Measurements from ENCODE around the gene DDB1.

DDB1 gene

DNA sequence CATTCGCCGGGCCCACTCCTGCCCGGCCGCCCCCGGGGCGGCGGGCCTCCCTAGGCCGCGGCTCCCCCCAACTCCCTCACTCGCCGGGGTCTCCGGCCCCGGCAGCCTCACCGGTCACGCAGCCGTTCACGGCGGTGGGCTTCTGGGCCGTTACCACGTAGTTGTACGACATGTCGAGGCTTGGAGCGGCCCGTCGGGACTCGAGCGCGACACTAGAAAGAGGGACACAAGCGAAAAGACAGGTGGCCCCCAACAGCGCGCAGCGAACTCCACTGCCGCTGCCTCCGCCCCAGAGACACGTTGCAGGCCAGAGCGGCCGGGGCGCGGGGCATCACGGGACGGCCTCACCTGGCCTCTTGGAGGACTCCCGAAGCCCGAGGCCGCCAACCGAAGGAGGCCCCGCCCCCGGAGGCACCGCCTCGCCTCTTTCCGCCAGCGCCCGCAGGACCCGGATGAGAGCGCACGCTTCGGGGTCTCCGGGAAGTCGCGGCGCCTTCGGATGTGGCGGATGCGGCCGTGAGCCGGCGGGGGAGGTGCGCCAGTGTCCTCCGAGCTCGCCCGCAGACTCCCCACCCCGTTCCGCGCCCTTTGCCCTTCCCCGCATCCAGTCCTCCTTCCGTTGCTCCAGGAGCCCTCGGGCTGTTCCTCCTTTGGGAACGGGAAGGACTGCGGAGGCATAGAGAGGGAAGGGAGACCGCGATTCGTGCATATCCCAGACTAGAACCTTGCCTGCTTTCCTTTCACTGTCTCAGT lies at the start of gene DDB1, which contains the start of gene TKFC:
Gene DDB1 (minus strand): TSS at position 309 of the 753 bp plus-strand sequence. CDS start 137 bp downstream, at position 172.
Gene TKFC (plus strand): TSS at position 432 of the 753 bp plus-strand sequence. CDS start 1,501 bp downstream, outside the sequence.
- DNase-seq = peak; percentile 67 to 77

DNA sequence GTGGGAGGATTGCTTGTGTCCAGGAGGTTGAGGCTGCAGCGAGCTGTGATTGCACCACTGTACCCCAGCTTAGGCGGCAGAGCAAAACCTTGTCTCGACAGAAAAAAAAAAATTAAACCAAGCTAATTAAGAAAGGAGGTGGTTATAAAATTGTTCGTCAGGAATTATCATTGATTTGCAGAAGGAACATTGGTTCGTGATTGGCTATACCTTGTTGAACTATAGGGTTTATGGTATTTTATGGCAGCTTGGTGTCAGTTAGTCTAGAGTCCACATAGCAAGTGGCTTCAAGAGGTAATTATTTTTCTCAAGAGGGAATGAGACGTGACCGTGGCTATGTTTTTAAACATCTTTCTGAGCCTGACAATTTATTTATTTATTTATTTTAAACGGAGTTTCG lies 48.0 kb upstream of the DDB1 start:
- no peak for DNase-seq

DNA sequence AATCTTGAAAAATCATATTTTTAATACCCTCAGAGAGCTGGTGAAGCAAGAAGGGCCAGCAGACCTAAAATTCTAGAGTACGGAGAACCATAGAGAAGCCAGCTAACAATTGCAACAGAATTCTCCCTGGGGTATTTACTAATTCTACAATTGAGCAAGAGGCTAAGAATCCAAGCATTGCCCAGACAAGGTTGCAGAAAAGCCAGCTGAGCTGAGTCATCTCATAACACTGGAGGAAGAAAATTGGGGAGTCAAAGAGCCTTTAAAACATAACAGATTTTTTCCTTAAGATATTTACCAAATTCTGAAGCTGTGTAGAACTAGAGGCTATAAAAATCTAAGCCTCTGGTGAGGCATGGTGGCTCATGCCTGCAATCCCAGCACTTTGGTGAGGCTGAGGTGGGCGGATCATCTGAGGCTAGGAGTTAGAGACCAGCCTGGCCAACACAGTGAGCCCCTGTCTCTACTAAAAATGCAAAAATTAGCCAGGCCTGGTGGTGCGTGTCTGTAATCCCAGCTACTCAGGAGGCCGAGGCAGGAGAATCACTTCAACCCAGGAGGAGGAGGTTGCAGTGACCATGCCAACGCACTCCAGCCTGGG lies 45.9 kb upstream of the DDB1 start:
- DNase-seq = no peak

DNA sequence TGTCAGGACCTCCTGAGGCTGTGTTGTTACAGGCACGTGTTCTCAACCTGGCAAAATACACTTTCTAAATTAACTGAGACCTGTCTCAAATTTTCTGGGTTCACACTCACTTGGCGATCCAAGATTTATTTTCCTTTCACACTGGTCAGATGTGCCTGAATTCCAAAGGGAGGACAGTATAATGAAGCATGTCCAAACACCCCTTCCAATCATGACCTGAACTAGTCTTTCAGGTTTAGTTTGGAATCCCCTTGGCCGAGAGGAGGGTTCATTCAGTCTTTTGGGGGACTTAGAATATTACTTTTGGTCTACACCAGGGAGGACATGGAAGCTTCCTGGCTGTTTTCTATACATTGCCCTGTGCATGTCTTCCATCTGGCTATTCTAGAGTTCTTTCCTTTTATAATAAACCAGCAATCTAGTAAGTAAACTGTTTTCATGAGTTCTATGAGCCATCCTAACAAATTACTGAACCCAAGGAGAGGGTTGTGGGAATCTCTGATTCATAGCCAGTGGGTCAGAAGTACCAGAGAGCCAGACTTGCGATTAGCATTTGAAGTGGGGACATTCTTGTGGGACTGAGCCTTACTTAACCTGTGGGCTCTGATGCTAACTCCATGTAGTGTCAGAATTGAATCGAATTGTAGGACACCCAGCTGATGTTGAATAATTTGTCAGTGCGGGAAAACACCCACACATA lies 44.7 kb upstream of the DDB1 start:
- no peak for DNase-seq

DNA sequence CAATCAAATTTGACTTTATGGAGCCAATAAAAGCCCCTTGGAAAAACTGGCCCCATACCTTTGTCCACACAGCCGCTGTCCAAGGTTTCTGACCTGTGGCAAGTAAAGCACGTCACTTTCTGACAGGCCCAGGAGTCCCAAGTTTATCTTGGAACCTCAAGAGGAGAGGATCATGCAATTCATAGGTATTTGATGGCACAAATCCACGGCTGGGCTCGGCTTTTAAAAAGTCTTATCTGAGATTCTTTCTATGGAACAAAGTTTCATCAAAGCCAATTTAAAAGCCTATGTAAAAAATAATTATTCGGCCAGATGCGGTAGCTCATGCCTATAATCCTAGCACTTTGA lies 42.8 kb upstream of the DDB1 start:
- no peak for DNase-seq

DNA sequence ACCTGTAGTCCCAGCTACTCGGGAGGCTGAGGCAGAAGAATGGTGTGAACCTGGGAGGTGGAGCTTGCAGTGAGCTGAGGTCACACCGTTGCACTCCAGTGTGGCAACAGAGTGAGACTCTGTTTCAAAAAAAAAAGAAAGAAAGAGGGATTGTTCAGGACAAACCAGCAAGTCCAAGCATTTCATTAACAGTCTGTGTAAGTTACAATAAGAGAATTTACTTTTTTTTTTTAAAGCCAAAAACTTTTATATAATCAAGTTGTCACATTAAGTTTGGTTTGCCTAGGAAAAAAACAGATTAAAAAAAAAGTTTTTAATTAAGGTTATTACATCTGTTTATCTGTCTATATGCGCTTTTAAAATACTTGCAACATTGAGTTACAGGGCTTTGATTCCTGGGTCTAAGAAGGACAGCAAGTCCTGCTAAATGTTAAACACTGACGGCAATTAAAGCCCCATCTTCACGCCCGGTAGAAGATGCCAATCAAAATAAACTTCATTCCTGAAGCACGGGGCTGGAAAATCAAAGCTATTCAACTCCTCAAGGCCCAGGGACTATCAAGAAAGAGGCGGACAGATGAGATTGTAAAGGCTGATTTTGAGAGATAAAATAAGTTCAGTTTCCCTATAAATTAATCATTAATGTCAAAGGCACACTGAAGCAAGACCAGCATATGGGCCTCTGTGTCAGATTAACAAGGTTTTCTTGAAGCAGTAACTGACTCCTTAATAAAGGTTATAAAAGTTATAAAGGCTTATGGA lies 39.9 kb upstream of the DDB1 start:
- DNase-seq = no peak

DNA sequence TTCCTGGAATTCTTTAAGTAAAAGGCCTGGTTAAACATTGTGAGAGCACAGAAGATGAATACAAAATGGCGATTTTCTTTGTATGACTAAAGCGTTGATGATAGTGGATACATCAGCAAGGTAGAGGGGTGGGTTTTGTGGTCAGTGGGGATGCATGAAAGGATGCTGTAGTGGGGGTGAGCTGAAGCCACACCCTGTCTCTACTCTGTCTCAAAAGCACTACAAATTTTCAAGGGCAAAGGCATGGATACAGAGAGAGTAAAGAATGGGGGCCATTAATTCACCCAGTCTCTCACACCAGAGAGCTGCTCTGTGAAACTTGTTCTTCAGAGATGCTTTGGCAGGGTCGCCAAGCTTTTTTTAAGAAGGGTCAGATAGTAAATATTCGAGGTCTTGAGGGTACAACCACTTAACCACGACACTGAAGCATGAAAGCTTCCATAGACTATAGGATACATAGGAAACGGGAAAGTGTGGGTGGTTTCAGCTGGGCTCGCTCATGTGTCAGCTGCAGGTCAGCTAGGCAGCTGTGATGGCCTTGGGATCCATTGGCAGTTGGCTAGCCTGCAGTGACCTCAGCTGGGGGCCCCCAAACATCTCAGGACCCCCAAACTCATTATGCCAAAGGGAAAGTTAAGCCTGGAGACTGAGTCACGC lies 37.6 kb upstream of the DDB1 start:
- DNase-seq = no peak

DNA sequence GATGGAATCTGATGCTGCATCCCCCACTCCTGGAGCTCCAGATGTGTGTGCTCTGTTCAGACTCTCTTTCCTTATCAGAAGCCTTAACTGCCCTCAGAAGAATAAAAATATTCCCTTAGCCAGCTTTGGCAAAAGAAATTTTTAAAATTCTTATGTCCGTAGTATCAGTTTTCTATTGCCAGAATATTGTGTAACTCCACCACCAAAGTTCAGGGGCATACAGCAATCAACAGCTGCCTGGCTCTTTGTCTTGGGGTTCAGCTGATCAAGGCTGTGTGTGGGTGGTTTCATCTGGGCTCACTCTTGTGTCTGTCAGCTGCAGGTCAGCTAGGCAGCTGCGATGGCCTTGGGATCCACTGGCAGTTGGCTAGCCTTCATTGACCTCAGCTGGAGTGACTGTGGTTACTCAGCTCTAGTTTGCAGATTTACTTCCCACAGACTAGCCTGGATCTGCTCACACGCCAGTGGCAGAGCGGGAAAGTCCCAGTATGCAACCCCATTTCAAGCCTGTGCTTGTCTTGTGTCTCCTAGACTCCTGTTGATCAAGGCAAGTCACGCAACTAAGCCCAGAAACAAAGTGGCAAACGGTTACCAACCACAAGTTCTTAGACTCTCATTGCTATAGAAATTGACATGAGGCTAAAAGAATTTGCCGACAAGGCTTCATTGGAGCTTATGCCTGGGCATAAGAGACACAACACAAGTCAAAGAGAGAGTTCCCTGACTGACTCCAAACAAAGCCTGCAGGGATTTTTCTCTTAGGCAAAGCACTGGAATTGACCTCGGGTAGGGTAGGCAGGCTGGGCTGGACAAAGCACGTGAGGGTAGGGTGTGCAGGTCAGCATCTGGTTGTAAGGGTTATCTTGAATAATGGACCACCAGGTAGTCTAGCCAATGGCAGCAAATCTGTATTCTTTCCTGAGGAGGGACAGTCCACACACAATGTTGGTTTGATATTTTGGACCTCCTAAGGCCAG lies 36.8 kb upstream of the DDB1 start:
- DNase-seq = no peak

DNA sequence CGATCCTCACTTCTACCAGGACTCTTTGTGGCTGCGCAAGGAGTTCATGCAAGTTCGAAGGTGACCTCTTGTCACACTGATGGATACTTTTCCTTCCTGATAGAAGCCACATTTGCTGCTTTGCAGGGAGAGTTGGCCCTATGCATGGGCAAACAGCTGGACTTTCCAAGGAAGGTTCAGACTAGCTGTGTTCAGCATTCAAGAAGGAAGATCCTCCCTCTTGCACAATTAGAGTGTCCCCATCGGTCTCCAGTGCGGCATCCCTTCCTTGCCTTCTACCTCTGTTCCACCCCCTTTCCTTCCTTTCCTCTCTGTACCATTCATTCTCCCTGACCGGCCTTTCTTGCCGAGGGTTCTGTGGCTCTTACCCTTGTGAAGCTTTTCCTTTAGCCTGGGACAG lies 35.7 kb upstream of the DDB1 start:
- no peak for DNase-seq

DNA sequence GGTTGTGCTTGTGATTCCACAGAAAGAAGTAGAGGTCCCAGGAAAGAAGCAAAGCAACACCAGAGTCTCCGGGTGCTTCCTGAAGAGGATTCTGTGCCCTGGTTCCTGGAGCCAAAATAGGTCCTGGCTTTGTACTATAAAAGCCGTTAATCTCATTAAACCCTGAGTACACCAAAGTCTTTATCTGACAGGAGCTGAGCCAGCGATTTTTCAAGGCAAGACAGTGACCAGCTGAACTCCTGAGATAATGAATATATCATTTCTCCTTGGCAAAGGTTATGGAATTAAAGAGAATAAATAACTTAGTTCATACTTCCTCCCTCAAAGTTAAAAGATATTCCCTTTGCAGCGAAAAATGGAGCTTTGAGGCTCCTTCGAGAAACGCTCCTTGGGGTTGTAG lies 34.5 kb upstream of the DDB1 start:
- DNase-seq = no peak

DNA sequence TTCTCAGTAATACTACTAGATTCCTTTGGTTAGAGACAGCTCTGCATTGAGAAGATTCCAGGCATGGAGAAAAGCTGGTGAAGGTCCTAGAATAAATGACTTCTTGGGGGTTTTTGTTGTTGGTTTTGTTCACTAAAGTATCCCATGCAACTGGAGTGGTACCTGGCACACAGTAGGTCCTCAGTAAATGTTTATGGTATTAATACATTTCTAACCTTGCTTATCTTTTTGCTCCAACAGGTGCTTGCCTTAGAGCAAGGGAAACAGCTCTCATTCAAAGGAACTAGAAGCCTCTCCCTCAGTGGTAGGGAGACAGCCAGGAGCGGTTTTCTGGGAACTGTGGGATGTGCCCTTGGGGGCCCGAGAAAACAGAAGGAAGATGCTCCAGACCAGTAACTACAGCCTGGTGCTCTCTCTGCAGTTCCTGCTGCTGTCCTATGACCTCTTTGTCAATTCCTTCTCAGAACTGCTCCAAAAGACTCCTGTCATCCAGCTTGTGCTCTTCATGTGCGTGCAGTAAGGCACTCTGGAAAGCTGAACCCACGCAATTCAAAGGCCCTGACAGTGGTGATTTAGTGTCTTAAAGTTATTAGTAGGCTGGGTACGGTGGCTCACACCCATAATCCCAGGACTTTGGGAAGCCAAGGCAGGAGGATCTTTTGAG lies 31.2 kb upstream of the DDB1 start:
- DNase-seq = no peak

DNA sequence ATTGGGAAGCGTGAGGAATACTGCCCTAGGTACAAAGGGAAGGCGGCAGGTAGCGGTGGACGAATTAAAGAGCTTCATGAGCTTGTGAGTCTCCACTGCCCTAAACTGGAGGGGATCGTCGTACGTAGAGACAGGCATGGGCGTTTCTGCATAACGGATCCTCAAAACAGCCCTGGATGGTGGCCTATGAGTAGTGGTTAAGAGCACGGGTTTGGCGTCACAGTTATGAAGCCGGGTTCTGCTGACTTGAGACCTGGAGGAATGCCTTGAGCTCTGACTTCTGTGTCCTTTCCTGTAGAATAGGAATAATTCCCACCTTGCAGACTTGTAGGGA lies 29.6 kb upstream of the DDB1 start:
- DNase-seq = no peak

DNA sequence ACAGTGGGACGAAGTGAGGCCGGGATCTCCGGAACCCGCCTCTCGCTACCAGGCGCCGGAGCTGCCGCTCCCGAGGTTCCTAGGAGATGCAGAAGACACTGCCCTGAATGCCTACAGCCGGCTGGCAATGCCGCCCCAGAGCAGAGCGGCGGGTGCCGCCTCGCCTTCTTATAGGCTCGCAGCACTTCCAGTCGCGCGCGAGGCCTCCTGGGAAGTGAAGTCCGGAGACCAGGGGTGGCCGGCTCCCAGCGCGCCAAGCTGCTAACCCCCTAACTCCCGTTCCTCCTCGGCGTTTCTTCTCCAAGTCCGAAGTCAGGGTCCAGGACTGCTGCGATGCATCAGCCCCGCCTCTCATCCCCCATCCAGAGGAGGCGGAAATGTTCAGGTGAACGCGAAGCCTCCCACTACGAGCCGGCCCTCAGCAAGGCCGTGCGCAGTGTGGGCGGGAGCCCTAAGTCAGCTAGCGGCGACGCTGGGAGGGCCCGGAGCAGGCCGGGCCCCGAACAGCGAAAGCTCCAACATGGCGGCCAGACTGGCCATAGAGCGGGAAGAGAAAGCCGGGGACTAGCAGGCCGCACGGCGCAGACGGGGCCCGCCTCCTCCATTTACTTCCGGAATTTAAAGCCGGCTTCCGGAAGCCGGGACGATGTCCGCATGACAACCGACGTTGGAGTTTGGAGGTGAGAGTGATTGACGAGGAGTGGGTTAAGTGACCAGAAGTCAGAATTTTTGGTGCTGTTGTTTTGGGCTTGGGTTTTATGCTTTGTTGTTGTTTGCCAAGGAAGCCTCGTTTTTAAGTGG lies 29.0 kb upstream of the DDB1 start, which contains the start of the genes CYB561A3 and TMEM138:
Gene CYB561A3 (minus strand): TSS at position 142 of the 801 bp plus-strand sequence. CDS start 5,169 bp downstream, outside the sequence.
Gene TMEM138 (plus strand): TSS at position 634 of the 801 bp plus-strand sequence. CDS start 2,017 bp downstream, outside the sequence.
- peak; percentile 83 to 90 for DNase-seq

DNA sequence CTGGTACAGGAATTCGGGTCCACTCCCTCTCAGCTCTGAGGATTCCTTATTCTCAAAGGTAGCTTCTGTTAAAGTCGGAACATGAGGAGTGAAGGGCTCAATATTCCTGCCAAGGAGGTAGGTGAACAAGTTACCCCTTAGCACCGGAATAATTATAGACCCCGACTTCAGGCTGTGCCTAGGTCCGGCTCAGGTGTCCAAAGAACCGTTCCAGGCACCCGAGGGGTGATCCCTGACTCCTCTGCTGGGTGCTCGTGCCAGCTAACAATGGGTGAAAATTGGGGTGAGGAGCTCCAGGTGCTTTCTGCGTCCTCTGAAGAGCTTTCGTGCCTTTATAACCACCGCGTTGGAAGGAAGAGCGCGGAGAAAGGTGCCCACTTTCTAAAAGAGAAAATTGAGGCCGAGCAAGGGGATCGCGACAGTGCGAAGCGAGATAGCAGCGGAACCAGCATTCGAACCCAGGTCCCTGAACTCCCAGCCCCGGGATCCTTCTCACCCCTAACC lies 28.4 kb upstream of the DDB1 start:
- DNase-seq = no peak

DNA sequence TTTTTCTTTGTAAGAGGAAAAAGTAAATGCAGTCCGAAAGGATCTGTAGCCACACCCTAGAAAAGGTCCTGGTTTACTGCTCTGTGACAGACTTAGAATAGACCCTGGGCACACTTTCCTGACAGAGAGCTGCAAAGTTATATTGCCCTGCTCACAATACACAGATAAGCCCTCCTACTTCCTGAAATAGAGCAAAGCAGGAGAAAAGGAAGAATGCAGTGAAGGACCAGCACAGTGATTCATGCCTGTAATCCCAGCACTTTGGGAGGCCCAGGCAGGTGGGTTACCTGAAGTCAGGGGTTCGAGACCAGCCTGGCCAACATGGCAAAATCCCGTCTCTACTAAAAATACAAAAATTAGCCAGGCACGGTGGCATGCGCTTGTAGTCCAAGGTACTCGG lies 26.6 kb upstream of the DDB1 start:
- DNase-seq = no peak

DNA sequence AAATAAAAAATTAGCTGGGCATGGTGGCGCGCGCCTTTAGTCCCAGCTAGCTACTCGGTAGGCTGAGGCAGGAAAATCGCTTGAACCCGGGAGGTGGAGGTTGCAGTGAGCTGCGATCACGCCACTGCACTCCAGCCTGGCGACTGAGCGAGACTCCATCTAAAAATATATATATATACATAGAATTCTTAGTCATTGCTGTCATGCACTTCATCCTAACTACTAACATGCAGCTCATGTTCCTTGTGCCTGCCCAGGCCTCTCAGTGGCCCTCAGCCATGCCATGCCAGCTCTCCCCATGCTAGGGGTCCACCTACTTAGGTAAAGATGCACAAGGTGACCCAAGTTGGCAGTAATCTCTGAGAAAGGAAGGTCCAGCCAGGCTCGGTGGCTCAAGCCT lies 25.7 kb upstream of the DDB1 start:
- no peak for DNase-seq

DNA sequence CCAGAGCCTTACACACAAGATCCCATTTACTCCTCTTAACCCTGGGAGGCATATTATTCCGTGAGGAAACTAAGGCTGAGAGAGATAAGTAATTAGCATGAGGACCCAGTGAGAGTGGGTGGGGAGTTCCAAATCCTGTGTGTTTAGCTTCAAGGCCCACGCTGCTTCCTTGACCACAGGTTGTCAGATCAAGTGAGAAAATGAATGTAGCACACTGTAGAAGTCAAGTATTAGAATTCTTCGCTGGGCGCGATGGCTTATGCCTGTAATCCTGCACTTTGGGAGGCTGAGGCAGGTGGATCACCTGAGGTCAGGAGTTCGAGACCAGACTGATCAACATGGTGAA lies 25.0 kb upstream of the DDB1 start:
- no peak for DNase-seq

DNA sequence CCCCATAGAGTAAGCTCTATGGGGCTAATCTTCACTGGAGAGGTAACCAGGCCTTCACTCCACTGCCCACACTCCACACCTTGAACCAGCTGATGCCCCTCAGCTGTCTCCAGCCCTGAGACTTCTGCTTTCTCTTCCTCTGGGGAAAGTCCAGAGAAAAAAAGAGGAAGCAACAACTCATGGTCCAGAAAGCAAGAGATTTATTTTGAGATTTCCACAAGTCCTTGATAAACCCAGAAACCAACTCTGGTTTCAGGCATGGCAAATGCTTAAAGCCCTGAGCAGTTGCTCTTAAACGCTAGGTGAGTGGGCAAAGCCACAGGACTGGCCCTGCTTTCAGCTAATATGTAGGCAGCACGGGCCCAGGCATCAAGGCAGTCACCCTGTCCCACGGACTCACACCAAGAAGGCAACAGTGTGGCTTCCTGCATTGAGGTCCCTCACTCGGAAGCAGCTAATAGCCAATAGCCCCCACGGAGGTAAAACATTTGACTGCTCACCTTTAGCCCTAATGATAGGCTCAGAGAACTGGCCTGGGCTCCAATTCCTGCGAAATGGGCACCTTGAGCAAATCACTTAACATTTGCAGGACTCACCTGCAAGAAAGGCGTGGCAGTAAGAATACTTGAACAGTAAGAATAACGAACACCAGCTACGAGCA lies 24.5 kb upstream of the DDB1 start:
- peak; percentile 17 to 64 for DNase-seq

DNA sequence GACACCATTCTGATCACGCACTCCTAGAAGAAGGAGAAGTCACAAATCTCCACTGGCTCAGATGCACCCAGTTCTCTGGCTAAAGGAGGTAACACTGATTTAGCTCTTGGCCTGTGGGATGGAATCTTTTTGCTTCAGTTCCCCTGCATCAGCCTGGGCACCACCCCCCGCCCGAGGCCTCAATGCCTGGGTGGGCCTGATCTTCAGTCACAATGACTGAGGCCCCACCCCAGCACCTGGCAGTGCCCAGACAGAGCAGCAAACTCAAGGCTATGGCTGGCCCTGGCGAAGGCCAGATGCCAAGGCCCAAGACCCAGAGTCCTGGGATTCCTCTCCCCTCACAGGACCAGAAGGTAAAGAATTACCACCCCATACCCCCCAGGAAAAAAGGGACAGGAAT lies 23.8 kb upstream of the DDB1 start:
- no peak for DNase-seq

Data from bone marrow (tissue), 2 donors.